Endothelial cell of umbilical vein (primary cell): ENCODE data around the gene MYRFL. TPM values are rescaled to one million over a fixed set of nuclear protein-coding genes. Genes with fewer than 3 reads are reported as not detected.

ENCODE experiments used
- Bru-seq: library from RNA; stranded (reverse); fragments of 400-500 nt; gene quantifications from one replicate; lab custom pipeline; 2021; lab: Mats Ljungman, UMichigan
- BruChase-seq, 2 experiments: library from RNA; stranded (reverse); fragments of 400-500 nt; gene quantifications; one replicate each; lab custom pipeline; 2021; lab: Mats Ljungman, UMichigan
- BruUV-seq: library from RNA; stranded (reverse); fragments of 400-500 nt; replicated peaks from 2 replicates; lab custom pipeline; 2021; lab: Mats Ljungman, UMichigan
- CTCF ChIA-PET: fragments of 300-600, 350-600 bp; sonication (Branson Sonifier 250); formaldehyde crosslinking; loops from one replicate; lab custom pipeline; 2021; ENCODE audit warnings: antibody characterized with exemption, inconsistent platforms; lab: Charles Lee
- POLR2A ChIA-PET: fragments of 300-600, 350-600 bp; sonication (Branson Sonifier 250); formaldehyde crosslinking; loops from one replicate; lab custom pipeline; 2021; ENCODE audit warnings: antibody characterized with exemption, inconsistent platforms; lab: Charles Lee
- DNase-seq: peaks from one replicate; pipeline ENCODE4 v3.0.0-alpha.2; 2011; ENCODE audit warnings: low read depth, low spot score
- FAIRE-seq: peaks from 2 replicates; lab custom pipeline; 2011; peaks lifted over from hg19 to GRCh38; lab: Jason Lieb, UNC
- H2AFZ ChIP-seq: 2 replicates; pipeline ENCODE4 v1.6.0; 2012; ENCODE audit warnings: low read depth, low read length, control low read depth, inconsistent platforms
- H3K27ac ChIP-seq: 2 replicates; pipeline ENCODE4 v1.5.1; 2011; ENCODE audit warnings: low read depth, mild to moderate bottlenecking, control low read depth, low read length, moderate library complexity; ENCODE audit not compliant: insufficient read depth
- H3K27me3 ChIP-seq, 2 experiments: 2 replicates each; pipeline versions ENCODE4 v1.6.0 to v1.6.1; 2011; ENCODE audit warnings: low read length in 2 of 2, mixed read lengths in 1 of 2; ENCODE audit not compliant: control insufficient read depth in 2 of 2, insufficient read depth in 2 of 2
- H3K36me3 ChIP-seq, 2 experiments: 2 replicates in 1 of 2; 3 replicates in 1 of 2; pipeline ENCODE4 v1.5.1; 2011; ENCODE audit warnings: low read length in 2 of 2, mild to moderate bottlenecking in 1 of 2, moderate library complexity in 1 of 2; ENCODE audit not compliant: control insufficient read depth in 2 of 2, insufficient read depth in 2 of 2; ENCODE audit errors: extremely low read depth in 1 of 2
- H3K4me1 ChIP-seq: 3 replicates; pipeline ENCODE4 v1.5.1; 2011; ENCODE audit warnings: mild to moderate bottlenecking, low read length; ENCODE audit not compliant: control insufficient read depth, insufficient read depth; ENCODE audit errors: extremely low read depth
- H3K4me2 ChIP-seq: 2 replicates; pipeline ENCODE4 v1.6.1; 2011; ENCODE audit warnings: low read length, control low read depth, mixed read lengths; ENCODE audit not compliant: insufficient read depth
- H3K4me3 ChIP-seq, 3 experiments: fragments of 200-600 bp in 1 of 3; sonication (generic), shearing (Covaris generic) in 1 of 3; replicated peaks in 1 of 3; 2 replicates each; pipeline ENCODE4 v1.5.1; 2011 to 2016; ENCODE audit warnings: control low read depth in 3 of 3, low read length in 3 of 3, mild to moderate bottlenecking in 2 of 3, inconsistent platforms in 1 of 3, low read depth in 1 of 3, moderate library complexity in 1 of 3; ENCODE audit not compliant: insufficient read depth in 1 of 3
- H3K79me2 ChIP-seq: 2 replicates; pipeline ENCODE4 v1.6.0; 2012; ENCODE audit warnings: low read length, inconsistent platforms; ENCODE audit not compliant: control insufficient read depth, insufficient read depth
- H3K9ac ChIP-seq: replicated peaks from 2 replicates; pipeline ENCODE3; 2011; ENCODE audit warnings: low read length, control low read depth; ENCODE audit not compliant: insufficient read depth; ENCODE audit errors: extremely low read depth
- H3K9me1 ChIP-seq: replicated peaks from 3 replicates; pipeline ENCODE4 v1.6.0; 2011; ENCODE audit warnings: mild to moderate bottlenecking, low read length; ENCODE audit not compliant: control insufficient read depth, insufficient read depth; ENCODE audit errors: extremely low read depth
- H3K9me3 ChIP-seq: replicated peaks from 2 replicates; pipeline ENCODE4 v1.5.1; 2012; ENCODE audit warnings: low read length, inconsistent platforms; ENCODE audit not compliant: control insufficient read depth, insufficient read depth
- H4K20me1 ChIP-seq: replicated peaks from 2 replicates; pipeline ENCODE3; 2011; ENCODE audit warnings: mild to moderate bottlenecking, low read length; ENCODE audit not compliant: control insufficient read depth, insufficient read depth; ENCODE audit errors: extremely low read depth
- CTCF ChIP-seq, 2 donors: IDR thresholded peaks; 1 replicate in 1 of 2; 2 replicates in 1 of 2; pipeline ENCODE4 v1.5.1; 2011; ENCODE audit warnings: low read length in 2 of 2, mild to moderate bottlenecking in 2 of 2, moderate library complexity in 2 of 2, control low read depth in 1 of 2, inconsistent platforms in 1 of 2, low read depth in 1 of 2; ENCODE audit not compliant: insufficient read depth in 1 of 2; ENCODE audit errors: extremely low read depth in 1 of 2
- EZH2 ChIP-seq: IDR thresholded peaks from 2 replicates; pipeline ENCODE4 v1.6.1; 2012; ENCODE audit warnings: borderline replicate concordance, low read depth, mild to moderate bottlenecking, moderate library complexity, low read length, inconsistent platforms; ENCODE audit not compliant: severe bottlenecking
- FOS ChIP-seq: IDR thresholded peaks from 2 replicates; pipeline ENCODE4 v1.6.1; 2011; ENCODE audit warnings: mild to moderate bottlenecking, low read length, moderate library complexity, borderline replicate concordance; ENCODE audit not compliant: insufficient read depth
- GATA2 ChIP-seq: IDR thresholded peaks from 2 replicates; pipeline ENCODE4 v1.7.0; 2011; ENCODE audit warnings: low read depth, mild to moderate bottlenecking, moderate library complexity, mixed read lengths, low read length; ENCODE audit not compliant: insufficient read length, insufficient read depth
- JUN ChIP-seq: IDR thresholded peaks from 2 replicates; pipeline ENCODE4 v1.6.1; 2011; ENCODE audit warnings: borderline replicate concordance, low read depth; ENCODE audit not compliant: insufficient read length, insufficient read depth
- MYC ChIP-seq: IDR thresholded peaks from one replicate; pipeline ENCODE4 v1.6.1; 2011; ENCODE audit warnings: mild to moderate bottlenecking, low read depth, low read length
- POLR2A ChIP-seq: IDR thresholded peaks from 2 replicates; pipeline ENCODE4 v1.6.1; 2012; ENCODE audit warnings: low read depth, mild to moderate bottlenecking, control low read depth, low read length
- POLR2AphosphoS5 ChIP-seq: IDR thresholded peaks from 2 replicates; pipeline ENCODE4 v1.6.1; 2012; ENCODE audit warnings: low read depth, mild to moderate bottlenecking, control low read depth, low read length, moderate library complexity; ENCODE audit not compliant: insufficient read depth
- dilution Hi-C: fragments of 300-500 bp; cut with MboI; formaldehyde crosslinking; loops from one replicate; pipeline ENCODE4 v1.15.0; 2019; ENCODE audit warnings: low sequenced_read_pairs; ENCODE audit not compliant: extremely low pct_ligation_motif_present
- intact Hi-C: fragments of 100-400 bp; cut with micrococcal nuclease; formaldehyde crosslinking; loops from one replicate; pipeline ENCODE4 v1.10.0; 2022
- long read RNA-seq: library from polyadenylated mRNA; stranded (forward); transcript quantifications from one replicate; pipeline ENCODE4 v2.0.0, GENCODE V29; 2021
- polyA minus RNA-seq, 3 experiments: library from RNA; depleted of rRNA, polyadenylated mRNA; stranded (reverse); fragments of >200 nt; gene quantifications; 1 replicate in 1 of 3; 2 replicates in 2 of 3; pipeline ENCODE4 v1.2.3, GENCODE V29; 2011
- polyA plus RNA-seq, 4 experiments: library from polyadenylated mRNA; depleted of rRNA in 3 of 4; stranded (reverse) in 3 of 4; unstranded in 1 of 4; fragments of >200 nt; gene quantifications; 2 replicates each; pipeline versions ENCODE4 v1.2.1 to v1.2.3, GENCODE V29; 2011 to 2012; ENCODE audit warnings: missing spikeins in 1 of 4
- total RNA-seq: library from RNA; stranded (reverse); gene quantifications from 2 replicates; pipeline ENCODE4 v1.2.3, GENCODE V29; 2021
- TF ChIP-seq, protein P1 (sequence below): IDR thresholded peaks from 2 replicates; pipeline ENCODE4 v1.6.1; 2011; ENCODE audit not compliant: insufficient read depth, insufficient read length

Gene MYRFL
- total RNA-seq (not detected in 2 replicates), polyA plus RNA-seq (not detected in 2 replicates), polyA minus RNA-seq (0.42 TPM in 1 of 2 replicates, not detected in the other), Bru-seq, nascent RNA (percentile 17 among the genes with signal in this experiment), BruChase-seq, experiment 1, labeled RNA remaining after a 6-hour chase (percentile 46 among the genes with signal in this experiment), BruChase-seq, experiment 2, labeled RNA remaining after a 2-hour chase (percentile 29 among the genes with signal in this experiment)
- not detected in 2 replicates for polyA plus RNA-seq (2011; cell fraction: cytosol; rRNA removed)
- 0.07 and 0.22 TPM in 2 replicates for polyA plus RNA-seq (2011; cell fraction: nucleus; rRNA removed)
- 0.09 TPM in 1 of 2 replicates, not detected in the other for polyA plus RNA-seq (2012)
- polyA minus RNA-seq (2011; cell fraction: cytosol; rRNA and poly(A)+ RNA removed) = not detected
- polyA minus RNA-seq (2011; cell fraction: nucleus; rRNA and poly(A)+ RNA removed) = 0.14 and 0.29 TPM in 2 replicates
- long read RNA-seq, partial matches to known transcripts = 0 of 1 reads
- long read RNA-seq, other reads (novel, unspliced or antisense) = 1 of 1 reads

DNA sequence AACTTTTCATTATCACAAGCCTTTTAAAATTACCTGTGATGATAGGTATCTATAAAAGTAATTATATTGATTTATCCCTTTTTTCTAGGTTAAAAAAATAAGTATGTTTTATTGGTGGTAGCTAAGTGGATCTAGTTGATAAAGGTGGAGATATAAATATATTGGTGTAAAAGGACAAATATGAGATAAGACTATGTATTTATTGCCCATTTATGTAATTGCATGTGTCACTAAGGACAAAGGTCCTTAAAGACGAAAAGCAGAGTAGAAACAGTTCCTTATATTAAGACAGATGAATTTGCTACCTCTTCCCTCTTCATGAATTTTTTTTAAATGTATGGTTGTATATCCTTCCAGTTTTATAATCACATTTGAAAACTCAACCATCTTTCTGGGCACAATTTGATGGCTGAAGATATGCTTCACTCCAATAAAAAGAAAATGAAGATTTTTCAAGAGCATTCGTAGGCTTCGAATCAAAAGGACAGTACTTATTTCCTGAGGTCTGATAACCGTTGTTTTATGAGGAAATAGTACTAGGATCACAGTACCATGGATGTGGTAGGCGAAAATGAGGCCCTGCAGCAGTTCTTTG is at the start of gene MYRFL:
Gene MYRFL, plus strand, starts transcription at position 262 of the 595 bp plus-strand sequence. Its CDS starts 291 bp downstream, at position 553.
- H2AFZ ChIP-seq = no peak within 1 kb of the TSS
- intact Hi-C loops (loop anchor here (5.0 kb wide), 1 partner anchor 138 kb away; no protein-coding TSS in a partner anchor), dilution Hi-C loops (no loop called here)
- no TSS peak for BruUV-seq
- H3K4me2 ChIP-seq = no peak within 1 kb of the TSS
- peaks cover 0 to 3% of the 10 kb centered on the region in 2 experiments for H3K27me3 ChIP-seq
- POLR2A ChIA-PET = no interaction called here
- no peak within 1 kb of the TSS for H3K9ac ChIP-seq
- H3K36me3 ChIP-seq = no peaks in the 10 kb centered on the region
- H4K20me1 ChIP-seq = no peaks in the 10 kb centered on the region
- CTCF ChIA-PET = no interaction called here
- H3K79me2 ChIP-seq = no peaks in the 10 kb centered on the region
- no peak for TF ChIP-seq POLR2AphosphoS5
- TF ChIP-seq JUN = no peak
- no peak for TF ChIP-seq POLR2A
- TF ChIP-seq GATA2 = no peak
- TF ChIP-seq MYC = no peak
- TF ChIP-seq, protein P1, sequence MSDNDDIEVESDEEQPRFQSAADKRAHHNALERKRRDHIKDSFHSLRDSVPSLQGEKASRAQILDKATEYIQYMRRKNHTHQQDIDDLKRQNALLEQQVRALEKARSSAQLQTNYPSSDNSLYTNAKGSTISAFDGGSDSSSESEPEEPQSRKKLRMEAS = no peak
- TF ChIP-seq EZH2 = no peak
- TF ChIP-seq FOS = no peak
- TF ChIP-seq CTCF (IDR thresholded peaks at IDR 0.05; ENCODE audit: extremely low read depth in 1 of 2, insufficient read depth in 1 of 2, low read depth in 1 of 2, low read length in 2 of 2) = no peak
- DNase-seq (no peak), FAIRE-seq (no peak)
- H3K9me1 ChIP-seq = no peaks in the 10 kb centered on the region
- peaks cover 17% of the 10 kb centered on the region for H3K4me1 ChIP-seq
- H3K4me3 ChIP-seq = no peak within 1 kb of the TSS
- H3K9me3 ChIP-seq = no peaks in the 10 kb centered on the region
- no peak within 1 kb of the TSS for H3K27ac ChIP-seq
